Measurements from ENCODE around the gene ITGA3. TPM values are rescaled to one million over a fixed set of nuclear protein-coding genes. Genes with fewer than 3 reads are reported as not detected.
A peak's percentile ranks its signal among the peaks of the same experiment; 100 is the strongest.

The ITGA3 gene
- total RNA-seq (10 to 100 TPM; 19.9 to 54.0 (median 39.5) TPM), polyA plus RNA-seq (10 to 100 TPM; 15.6 to 85.1 (median 17.1) TPM)

GRCh38 chr17:50055426-50056216 is at the start of gene ITGA3:
ITGA3 (plus strand) TSS chr17:50056110; CDS start chr17:50056440, 330 bp downstream.
- TF ChIP-seq POLR2AphosphoS5 (IDR thresholded peaks at IDR 0.05) (peak in 3 of 4 donors; percentile 28 to 49 (median 47)), EP300 (IDR thresholded peaks at IDR 0.05) (no peak), POLR2A (IDR thresholded peaks at IDR 0.05) (peak in 1 of 2 donors; percentile 25)
- Histone ChIP-seq H3K27ac (peak within 1 kb of the TSS; percentile 91 to 96 (median 94)), H3K4me3 (peak within 1 kb of the TSS; percentile 63 to 89 (median 80)), H3K4me1 (peaks cover 0 to 64% (median 51%) of the 10 kb centered on the region in 4 donors), H3K9me3 (no peaks in the 10 kb centered on the region), H3K36me3 (no peaks in the 10 kb centered on the region), H3K27me3 (no peaks in the 10 kb centered on the region)
- intact Hi-C loops (cut with DNase I) = loop anchor here (2.0 kb wide), 1 partner anchor 17 kb away; no protein-coding TSS in a partner anchor
- 0% methylated on average over 65 of the region's 65 CpGs for WGBS, 2 donors
- peak; percentile 94 for DNase-seq

GRCh38 chr17:50009282-50009681 is 46.6 kb upstream of the ITGA3 start:
- Histone ChIP-seq H3K36me3 (no peaks in the 10 kb centered on the region), H3K4me1 (no peaks in the 10 kb centered on the region), H3K4me3 (no peak overlapping the region), H3K9me3 (peaks cover 0 to 11% (median 5%) of the 10 kb centered on the region in 4 donors), H3K27ac (no peak overlapping the region), H3K27me3 (peaks cover 0 to 24% (median 5%) of the 10 kb centered on the region in 3 donors)
- intact Hi-C loops (cut with DNase I) = no loop called here
- no peak for DNase-seq
- TF ChIP-seq EP300 (IDR thresholded peaks at IDR 0.05) (no peak), POLR2A (IDR thresholded peaks at IDR 0.05) (no peak), CTCF (IDR thresholded peaks at IDR 0.05) (no peak), POLR2AphosphoS5 (IDR thresholded peaks at IDR 0.05) (no peak)
- WGBS, 2 donors = 78 to 88% methylated on average over 2 of the region's 2 CpGs

GRCh38 chr17:50013079-50013478 is 42.8 kb upstream of the ITGA3 start:
- intact Hi-C loops (cut with DNase I) = no loop called here
- H3K27ac ChIP-seq = no peak overlapping the region
- TF ChIP-seq POLR2A (IDR thresholded peaks at IDR 0.05) (no peak), CTCF (IDR thresholded peaks at IDR 0.05) (no peak), POLR2AphosphoS5 (IDR thresholded peaks at IDR 0.05) (no peak), EP300 (IDR thresholded peaks at IDR 0.05) (no peak)
- no peaks in the 10 kb centered on the region for H3K36me3 ChIP-seq
- DNase-seq = no peak
- 82 to 85% methylated on average over 2 of the region's 2 CpGs for WGBS, 2 donors
- peaks cover 0 to 10% (median 5%) of the 10 kb centered on the region in 4 donors for H3K9me3 ChIP-seq
- no peak overlapping the region for H3K4me3 ChIP-seq
- H3K27me3 ChIP-seq = peaks cover 0 to 22% (median 5%) of the 10 kb centered on the region in 3 donors
- H3K4me1 ChIP-seq = no peaks in the 10 kb centered on the region

DNA sequence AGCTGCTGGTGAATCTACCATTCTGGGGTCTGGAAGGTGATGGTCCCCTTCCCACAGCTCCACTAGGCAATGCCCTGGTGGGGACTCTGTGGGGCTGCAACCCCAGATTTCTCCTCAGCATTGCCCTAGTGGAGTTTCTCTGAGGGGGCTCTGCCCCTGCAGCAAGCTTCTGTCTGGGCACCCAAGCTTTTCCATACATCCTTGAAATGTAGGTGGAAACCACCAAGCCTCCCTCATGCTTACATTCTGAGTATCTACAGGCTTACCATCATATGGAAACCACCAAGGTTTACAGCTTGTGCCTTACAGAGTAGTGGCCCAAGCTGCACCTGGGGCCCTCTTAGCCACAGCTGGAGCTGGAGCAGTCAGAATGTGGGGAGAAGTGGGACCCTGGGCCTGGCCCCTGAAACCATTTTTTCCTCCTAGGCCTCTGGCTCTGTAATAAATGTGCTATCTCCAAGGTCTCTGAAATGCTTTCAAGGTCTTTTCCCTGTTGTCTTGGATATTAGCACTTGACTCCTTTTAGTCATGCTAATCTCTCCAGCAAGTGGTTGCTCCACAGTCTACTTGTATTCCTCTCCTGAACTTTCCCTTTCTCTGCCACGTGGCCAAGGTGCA is 41.3 kb upstream of the ITGA3 start:
- TF ChIP-seq POLR2AphosphoS5 (IDR thresholded peaks at IDR 0.05) = no peak
- TF ChIP-seq POLR2A (IDR thresholded peaks at IDR 0.05) = no peak
- TF ChIP-seq CTCF (IDR thresholded peaks at IDR 0.05) = no peak
- no peak for TF ChIP-seq EP300 (IDR thresholded peaks at IDR 0.05)
- no peaks in the 10 kb centered on the region for H3K4me1 ChIP-seq
- WGBS, 2 donors = 10 to 22% methylated on average over 1 of the region's 1 CpG
- H3K27me3 ChIP-seq = peaks cover 0 to 22% (median 5%) of the 10 kb centered on the region in 3 donors
- no peaks in the 10 kb centered on the region for H3K36me3 ChIP-seq
- H3K27ac ChIP-seq = no peak overlapping the region
- H3K4me3 ChIP-seq = no peak overlapping the region
- no peak for DNase-seq
- intact Hi-C loops (cut with DNase I) = no loop called here
- H3K9me3 ChIP-seq = peaks cover 0 to 8% (median 3%) of the 10 kb centered on the region in 4 donors

GRCh38 chr17:50015146-50015545 is 40.8 kb upstream of the ITGA3 start:
- Histone ChIP-seq H3K9me3 (peaks cover 0 to 6% (median 2%) of the 10 kb centered on the region in 4 donors), H3K27ac (no peak overlapping the region), H3K27me3 (peaks cover 0 to 20% (median 5%) of the 10 kb centered on the region in 3 donors), H3K4me3 (no peak overlapping the region), H3K4me1 (no peaks in the 10 kb centered on the region), H3K36me3 (no peaks in the 10 kb centered on the region)
- WGBS, 2 donors = 89 to 91% methylated on average over 2 of the region's 2 CpGs
- DNase-seq = no peak
- intact Hi-C loops (cut with DNase I) = no loop called here
- TF ChIP-seq EP300 (IDR thresholded peaks at IDR 0.05) (no peak), POLR2A (IDR thresholded peaks at IDR 0.05) (no peak), CTCF (IDR thresholded peaks at IDR 0.05) (no peak), POLR2AphosphoS5 (IDR thresholded peaks at IDR 0.05) (no peak)
